ENCODE results near the gene RNF227.
"Not testable (repeated sequence)": the region's sequence is repeated elsewhere in the genome, so short reads cannot be mapped to it uniquely, and the experiment has no call there.

RNF227 gene

DNA sequence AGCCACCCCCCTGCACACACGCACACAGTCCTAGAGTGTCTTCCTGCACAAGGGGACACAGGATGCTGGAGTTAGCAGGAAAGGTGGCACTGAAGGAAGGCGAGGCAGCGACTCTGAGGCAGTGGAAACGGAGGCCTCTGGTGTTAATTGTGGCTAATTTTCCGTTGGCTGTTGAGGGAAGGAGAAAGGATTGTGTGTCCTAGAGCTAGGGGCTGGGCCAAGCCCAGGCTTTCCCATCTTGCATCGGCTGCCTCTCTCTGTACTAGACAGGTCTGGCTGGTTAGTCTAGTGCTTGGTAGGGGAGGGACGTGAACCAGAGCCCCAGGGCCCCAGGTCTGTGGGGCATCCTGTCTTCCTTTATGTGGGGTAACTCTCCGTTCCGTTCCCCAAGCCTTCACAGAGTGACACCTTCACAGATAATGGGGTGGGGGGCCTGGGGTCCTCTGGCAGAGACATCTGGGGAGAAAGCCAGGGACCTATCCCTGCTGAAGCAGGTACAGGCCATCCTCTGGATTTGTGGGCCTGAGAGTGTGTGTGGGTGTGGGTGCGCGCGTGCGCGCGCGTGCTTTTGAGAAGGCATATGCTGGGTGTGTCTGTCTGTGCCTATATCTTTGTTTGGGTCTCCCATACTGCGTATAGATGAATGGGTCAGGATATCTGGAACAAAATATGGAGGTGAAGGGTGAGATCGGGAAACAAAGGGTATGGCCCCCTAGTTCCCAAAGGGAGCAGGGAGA is 27.7 kb downstream of the RNF227 start, which contains the start of gene CHD3:
Gene CHD3 (plus strand): TSS at position 606 of the 737 bp plus-strand sequence. CDS start 212 bp downstream, outside the sequence.
- DNase-seq (ENCODE audit: low spot score) = peak; percentile 9

DNA sequence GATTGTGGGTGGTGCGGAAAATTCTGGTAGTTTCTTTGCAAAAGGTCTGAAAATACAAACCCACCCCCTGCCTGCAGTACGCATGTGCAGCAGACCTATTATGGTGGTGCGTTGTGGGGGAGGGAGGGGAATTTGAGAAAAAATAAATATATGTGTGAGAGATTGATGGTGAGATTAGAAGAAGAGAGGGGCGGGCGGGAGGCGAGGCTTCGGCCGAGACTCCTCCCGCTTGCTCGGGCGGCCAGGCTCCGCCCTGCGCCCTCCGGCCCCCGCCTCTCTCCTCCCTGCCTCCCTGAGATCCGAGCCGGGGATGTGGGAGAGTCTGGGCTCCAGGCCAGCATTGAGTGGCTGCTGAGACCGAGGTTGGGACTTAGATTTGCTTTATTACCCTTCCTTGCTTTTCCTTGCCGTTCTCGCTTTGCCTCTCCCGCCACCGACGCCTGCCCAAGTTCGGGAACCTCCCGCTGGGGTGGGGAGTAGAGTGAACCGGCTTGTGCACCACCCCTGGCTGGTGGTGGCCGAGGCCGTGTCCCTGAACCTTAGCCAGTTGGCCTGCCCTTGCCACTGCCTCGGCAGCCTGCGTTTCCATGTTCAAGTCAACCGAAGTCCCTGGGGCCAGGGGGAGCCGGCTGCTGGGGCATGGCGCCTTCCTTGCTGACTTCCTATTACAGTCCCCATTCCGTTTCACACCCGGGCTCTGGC is 28.5 kb downstream of the RNF227 start:
- peak; percentile 93 for DNase-seq (ENCODE audit: low spot score)

DNA sequence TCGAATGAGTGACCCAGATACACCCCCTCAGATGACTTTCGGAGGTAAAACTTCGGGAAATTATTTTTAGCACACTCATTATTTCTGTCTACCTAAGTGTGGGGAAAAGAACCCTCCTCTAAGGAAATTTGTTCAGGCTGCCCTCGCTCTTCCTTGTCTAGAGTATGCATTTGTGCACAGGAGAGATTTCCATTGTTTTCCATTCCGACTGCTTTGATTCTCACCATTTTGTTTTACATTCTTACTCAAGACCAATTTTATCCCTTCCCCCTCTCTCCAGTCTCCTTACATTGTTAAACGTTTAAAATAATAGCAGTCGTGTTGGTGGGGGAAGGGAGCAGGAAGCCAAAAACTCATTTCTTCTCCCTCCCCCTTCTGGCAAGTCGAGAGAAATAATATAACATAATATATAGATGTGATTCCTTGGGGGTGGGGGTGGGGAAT is 29.0 kb downstream of the RNF227 start:
- no peak for DNase-seq (ENCODE audit: low spot score)

DNA sequence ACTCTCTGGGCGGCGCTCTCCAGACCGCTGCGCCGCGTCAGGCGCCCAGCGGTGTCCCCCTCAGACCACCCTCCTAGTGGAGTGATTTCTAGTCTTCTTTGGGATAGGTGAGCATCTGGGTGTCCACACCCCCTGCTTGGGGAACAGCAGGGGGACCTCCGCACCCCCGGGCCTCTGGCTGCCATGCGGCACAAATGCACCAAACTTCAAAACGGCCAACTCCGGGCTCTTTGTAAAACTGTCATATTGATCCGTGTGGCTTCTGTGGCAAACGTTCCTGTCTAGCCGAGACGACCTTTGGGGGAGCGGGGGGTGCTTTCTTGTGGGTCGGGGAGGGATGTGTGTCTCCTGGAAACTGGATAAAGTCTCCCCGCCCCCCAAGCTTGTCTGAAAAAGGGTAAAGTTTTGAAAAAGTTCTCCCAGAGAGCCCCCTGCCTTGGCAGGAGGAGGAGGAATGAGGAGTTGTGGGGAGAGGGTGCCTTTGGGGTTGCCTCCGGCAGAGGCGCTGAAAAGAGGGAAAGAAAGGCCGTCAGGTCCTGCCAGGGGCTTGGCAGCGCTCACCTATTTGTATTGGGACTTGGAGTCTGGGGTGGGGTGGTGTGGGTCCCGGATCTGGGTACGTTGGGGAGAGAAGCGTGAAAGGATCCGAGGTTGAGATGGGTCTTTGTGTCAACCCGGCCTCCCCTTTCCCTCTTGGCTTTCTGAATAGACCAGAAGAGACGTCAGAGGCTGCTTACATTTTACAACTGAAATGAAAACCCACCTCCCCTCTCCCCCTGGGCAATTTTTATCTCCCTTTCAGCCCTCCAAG is 29.7 kb downstream of the RNF227 start:
- DNase-seq (ENCODE audit: low spot score) = no peak

DNA sequence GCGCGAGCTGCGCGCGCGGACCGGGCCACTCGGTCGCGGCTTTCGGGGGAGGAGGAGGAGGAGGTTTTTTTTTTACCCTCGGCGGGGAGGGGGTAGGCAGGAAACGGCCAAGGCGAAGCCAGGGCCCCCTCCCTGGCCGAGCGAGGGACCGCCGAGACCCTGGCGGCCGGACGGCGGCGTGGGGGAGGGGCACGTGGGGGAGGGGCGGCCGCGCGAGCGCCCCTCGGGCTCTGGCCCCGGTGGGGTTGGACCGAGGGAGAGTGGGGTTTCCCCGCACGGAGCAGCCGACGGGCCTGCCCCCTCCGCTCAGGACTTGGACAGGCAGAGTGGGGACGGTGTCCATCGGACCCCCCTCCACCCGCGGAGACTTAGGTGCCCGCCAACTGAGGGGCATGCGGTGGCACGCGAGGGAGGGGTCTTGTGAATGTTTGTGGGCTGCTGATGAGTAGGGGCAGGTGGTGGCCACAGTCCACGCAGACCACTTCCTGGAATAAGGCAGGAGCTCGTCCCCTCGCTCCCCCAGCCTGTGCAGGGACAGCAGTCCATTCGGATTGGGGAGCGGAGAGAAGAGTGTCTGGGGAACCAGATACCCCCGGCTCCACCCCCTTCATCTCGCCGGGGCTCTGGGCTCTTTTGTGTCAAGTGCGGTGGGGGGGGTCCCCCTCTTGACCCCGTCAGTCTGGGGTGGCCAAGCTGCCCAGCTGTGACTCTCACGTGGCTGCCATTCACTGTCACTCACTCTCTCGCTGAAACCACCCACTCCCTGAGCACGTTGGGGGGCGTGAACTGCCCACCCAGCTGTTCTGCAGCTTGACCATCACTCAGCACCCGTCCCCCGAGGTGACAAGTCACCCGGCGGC is 30.5 kb downstream of the RNF227 start:
- DNase-seq (ENCODE audit: low spot score) = peak; percentile 18

DNA sequence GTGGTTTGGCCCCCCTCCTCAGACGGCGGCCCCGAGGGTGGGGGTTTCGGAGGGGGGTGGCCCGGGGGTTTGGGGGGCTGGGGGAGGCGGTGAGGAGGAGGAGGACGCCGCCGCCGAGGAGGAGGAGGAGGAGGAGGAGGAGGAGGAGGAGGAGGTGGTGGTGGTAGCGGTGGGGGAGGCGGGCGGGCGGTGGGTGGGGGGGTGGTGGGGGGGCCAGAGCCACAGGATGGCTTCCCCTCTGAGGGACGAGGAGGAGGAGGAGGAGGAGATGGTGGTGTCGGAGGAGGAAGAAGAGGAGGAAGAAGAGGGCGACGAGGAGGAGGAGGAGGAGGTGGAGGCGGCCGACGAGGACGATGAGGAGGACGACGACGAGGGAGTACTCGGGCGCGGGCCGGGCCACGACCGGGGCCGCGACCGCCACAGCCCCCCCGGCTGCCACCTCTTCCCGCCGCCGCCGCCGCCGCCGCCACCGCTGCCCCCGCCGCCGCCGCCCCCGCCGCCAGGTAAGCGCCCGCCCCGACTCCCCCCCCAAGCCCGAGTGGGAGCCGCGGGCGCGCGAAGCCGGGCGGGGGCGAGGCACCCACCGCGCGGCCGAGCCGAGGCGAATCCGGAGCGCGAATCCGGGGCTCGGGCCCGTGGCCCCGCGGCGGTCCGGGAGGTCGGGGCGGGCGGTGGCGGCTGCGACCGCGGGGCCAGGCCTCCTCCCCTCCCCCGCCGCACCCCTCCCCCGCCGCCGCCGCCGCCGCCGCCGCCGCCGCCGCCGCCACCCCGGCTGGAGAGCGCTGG is 31.3 kb downstream of the RNF227 start:
- peak; percentile 18 for DNase-seq (ENCODE audit: low spot score)

DNA sequence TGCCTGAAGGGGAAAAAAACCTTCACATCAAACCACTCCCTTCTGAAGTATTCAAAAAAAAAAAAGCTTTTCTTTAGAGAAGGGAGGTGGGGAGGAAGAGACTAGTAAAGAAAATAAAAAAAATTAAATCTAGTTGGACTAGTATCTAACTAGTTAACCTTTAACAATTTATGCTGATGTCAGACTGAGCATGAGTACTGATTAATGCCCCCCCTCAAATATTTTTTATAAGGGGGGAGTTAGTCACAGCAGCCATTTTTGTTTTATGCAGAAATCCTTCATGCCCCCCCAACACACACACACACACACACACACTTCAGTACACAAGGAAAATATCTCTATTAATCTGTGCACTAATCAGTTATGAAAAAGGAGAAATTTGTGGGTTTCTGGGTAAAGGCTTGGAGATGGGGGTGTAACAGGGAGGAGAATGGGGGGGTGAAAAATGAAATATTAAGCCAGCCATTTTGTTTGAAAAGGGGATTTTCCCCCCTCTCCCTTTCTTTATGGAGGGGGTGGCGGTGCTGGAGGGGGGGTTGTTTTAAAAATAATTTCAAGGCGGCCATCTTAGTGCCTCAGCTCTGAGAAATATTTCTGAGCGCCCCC is 32.2 kb downstream of the RNF227 start:
- DNase-seq (ENCODE audit: low spot score) = peak; percentile 59

DNA sequence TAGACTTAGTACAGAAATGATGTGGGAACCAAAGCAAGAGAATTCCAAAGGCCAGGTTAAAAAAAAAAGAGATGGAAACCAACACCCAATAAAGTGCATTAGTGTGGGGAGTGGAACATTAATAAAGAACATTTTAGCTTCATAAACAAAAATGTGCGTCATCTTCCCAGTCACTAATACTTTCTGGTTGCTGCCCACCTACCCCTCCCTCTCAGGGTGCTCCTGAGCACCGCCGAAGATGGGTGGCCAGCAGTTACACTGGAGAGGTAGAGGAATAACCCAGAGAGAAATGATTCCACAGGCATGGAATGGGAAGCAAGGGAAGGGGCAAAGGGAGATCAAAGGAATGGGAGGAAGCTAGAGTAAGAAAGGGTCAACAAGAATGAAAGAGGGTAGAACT is 33.5 kb downstream of the RNF227 start:
- no peak for DNase-seq (ENCODE audit: low spot score)

DNA sequence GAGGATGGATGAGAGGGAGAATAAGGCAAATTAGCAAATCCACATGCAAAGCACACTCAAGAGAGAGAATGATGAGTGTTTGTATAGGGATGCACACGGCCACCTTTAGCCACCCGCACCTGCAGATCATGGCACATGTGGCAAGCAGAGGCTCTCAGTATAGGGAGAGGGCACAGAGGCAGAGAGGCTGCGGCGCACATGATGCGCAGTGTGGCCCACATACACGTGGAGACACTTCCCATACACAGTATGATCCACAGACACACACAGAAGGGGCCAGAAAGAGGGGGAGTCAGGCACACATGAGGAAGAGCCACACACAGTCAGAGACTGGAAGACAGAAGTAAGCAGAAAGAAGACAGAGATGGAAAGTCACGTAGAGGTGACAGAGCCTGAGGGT is 34.0 kb downstream of the RNF227 start:
- no peak for DNase-seq (ENCODE audit: low spot score)

DNA sequence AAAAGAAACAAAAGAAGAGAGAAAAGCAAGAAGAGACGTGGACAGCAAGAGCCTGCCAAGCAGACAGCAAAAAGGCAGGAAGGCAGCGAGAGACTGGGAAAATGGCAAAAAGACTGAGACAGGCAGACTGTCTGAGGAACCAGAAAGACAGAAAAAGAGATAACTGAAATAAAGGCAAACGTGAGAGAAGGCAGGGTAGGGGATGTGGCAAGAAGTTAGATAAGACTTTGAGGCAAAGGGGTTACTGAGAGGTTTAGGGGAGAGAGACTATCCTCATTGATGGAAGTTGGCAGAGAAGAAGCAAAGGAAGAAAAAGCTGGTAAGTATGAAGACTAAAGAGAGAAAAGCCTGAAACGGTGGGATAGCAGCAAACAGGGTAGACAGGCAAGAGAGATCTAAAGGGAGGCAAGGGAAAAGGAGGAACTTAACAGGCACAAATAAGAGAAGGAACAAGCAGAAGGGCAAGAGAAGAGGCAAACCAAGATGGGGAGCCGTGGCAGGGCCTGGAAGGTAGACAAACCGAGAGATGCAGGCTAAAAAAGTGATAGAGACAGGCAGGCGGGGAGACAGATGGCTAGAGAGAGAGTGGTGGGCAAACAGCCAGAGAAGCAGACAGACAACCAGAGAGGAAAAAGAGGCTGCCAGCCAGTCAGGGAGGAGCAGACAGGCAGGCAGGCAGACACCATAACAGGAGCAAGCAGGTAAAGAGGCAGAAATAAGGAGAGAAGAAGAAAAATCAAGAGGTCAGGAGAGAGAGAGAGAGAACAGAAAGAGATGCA is 34.6 kb downstream of the RNF227 start:
- DNase-seq (ENCODE audit: low spot score) = no peak

DNA sequence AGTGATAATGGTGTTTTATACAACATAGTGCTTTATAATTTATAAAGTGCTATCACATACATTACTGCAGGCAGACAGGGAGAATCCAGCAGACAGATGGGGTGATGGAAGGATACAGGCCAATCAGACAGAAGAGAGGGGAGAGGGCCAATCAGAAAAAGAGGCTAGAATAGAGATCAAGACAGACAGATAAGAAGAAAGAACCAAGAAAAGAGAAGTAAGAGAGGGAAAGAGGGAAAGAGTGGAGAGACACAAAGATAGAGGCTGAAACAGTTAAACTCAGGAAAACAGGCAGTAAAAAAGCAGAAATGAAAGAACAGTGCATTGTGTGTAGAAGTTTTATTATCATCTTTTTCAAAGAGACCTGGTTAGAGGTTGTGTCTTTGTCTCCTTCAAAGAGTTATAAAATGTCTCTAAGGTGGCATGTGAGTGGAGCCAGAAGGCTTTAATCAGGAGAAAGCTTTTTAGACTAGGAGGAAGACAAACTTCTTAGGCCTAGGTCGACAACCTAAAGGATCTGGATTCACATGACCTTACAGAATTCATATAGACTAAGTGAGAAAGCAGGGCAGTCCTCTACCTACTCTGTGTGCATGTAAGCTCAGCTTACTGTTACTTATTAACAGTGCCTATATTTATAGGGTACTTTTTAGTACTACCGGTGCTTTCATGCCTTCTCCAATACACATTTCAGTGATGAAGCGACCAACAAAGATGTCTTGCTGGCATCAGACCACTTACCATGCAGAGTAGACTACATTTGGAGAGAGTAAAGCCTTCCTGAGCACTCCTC is 35.8 kb downstream of the RNF227 start:
- DNase-seq (ENCODE audit: low spot score) = no peak

DNA sequence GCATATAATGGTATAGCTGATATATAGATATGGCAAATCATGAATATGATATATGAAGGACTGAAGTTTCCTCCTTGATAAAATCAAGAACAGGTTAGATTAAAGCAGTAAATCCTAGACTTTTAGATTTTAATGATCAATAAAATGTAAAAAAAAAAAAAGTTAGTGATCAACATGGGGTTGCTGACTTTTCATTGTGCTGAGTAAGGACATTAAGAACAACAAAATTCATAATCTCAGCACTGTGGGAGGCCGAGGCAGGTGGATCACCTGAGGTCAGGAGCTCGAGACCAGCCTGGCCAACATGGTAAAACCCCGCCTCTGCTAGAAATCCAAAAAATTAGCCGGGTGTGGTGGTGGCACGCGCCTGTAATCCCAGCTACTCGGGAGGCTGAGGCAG is 37.9 kb downstream of the RNF227 start:
- no peak for DNase-seq (ENCODE audit: low spot score)

DNA sequence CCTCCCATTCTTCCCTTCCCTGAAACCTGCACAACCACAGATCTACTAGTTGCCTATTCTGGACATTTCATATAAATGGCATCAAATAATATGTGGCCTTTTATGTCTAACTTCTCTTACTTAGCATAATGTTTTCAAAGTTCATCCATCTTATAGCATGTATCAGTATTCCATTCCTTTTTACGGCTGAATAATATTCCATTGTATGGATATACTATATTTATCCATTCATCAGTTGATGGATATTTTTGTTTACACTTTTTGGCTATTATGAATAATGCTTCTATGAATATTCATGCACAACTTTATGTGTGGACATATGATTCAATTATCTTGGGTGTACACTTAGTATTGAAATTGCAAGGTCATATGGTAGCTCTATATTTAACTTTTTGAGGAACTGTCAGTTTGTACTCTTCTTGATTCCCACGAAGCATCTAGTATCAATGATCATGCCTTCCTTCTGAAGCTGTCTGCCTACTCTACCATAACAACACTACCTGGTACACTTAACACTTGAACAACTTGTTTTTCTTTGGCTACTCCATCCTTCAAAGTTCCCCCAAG is 40.2 kb downstream of the RNF227 start:
- DNase-seq (ENCODE audit: low spot score) = no peak

DNA sequence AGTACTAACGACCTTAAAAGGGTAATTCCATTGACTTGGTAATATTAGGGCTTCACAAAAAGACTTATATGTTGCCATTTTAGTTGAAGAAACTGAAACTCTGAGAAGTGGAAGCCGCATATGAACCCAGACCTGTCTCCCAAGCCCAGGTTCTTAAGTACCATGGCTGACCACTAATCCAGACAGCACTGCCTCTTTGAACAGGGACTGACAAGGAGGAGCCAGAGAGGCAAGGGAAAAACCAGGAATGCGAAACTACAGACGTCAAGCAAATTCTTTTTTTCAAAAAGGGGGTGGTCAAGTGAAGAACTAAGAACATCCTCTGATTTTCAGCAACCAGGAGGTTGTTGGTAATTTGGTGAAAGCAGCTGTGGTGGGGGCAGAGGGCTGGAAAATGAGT is 43.0 kb downstream of the RNF227 start:
- no peak for DNase-seq (ENCODE audit: low spot score)

DNA sequence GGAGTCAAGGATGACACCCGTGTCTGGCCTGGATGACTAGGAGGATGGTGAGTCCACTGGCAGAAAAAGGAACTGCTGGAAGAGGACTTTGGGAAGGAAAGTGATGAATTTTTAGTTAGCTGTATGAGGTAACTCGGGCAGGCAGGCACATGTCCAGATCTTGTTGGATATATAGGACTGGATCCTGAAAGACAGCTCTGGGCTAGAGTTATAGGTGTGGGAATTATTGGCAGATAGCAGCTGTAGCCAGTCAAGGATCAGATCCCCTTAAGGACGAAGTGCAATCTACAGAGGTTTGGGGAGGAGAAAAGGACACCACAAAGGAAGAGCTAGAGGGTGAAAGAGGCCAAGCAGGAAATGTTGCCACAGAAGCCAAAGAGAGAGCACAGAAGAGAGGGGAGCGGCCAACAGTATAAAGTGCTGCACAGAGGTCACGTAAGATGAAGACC is 48.2 kb downstream of the RNF227 start:
- no peak for DNase-seq (ENCODE audit: low spot score)

DNA sequence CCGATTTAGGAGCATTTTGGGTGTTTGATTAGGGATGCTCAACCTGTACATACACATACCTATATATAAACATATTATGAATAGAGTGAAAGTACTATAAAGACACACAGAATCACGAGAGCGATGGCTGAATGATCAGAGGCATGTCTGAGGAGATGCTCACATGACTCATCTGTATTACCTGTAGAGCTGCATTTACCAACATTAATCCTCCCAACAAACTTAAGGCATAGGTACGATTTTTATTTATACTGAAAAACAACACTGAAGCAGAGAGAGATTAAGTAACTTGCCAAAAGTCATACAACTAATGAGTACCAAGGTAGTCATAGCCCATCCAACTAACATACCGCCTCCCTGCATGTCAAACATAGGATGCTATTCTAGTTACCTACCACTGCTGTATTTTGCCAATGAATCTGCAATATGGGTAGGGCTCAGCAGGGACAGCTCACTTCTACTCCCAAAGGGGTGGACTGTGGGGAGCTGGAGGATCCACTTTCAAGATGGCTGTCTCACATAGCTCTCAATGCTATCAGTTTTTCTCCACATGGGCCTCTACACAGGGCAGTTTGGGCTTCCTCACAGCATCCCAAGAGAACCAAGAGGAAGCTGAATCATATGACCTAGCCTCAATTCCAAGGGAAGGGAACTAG is 51.0 kb downstream of the RNF227 start:
- DNase-seq (ENCODE audit: low spot score) = no peak

DNA sequence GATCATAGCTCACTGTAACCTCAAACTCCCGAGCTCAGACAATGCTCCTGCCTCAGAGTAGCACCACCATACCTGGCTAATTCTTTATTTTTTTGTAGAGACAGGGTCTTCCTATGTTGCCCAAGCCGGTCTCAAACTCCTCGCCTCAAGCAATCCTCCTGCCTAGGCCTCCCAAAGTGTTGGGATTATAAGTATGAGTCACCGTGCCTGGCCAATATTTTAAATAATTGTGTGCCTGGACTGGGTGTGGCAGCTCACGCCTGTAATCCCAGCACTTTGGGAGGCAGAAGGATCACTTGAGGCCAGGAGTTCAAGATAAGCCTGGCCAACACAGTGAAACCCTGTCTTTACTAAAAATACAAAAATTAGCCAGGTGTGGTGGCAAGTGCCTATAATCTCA is 51.7 kb downstream of the RNF227 start:
- DNase-seq (ENCODE audit: low spot score) = not testable (repeated sequence)
